Neural crest cell (in vitro differentiated cells): ENCODE measurements around the gene KLHL30. TPM values are rescaled to one million over a fixed set of nuclear protein-coding genes. Genes with fewer than 3 reads are reported as not detected.
"Not testable (repeated sequence)": the region's sequence is repeated elsewhere in the genome, so short reads cannot be mapped to it uniquely, and the experiment has no call there.

Experiments used
- DNase-seq: peaks from one replicate; pipeline ENCODE4 v3.0.0; 2021; ENCODE audit warnings: low read depth, mixed read lengths, low spot score
- H3K27ac Mint-ChIP-seq: one replicate; pipeline ENCODE4 v1.8.0; 2021; ENCODE audit warnings: mild to moderate bottlenecking, mixed read lengths; ENCODE audit not compliant: unreplicated experiment
- H3K27me3 Mint-ChIP-seq: 2 replicates; pipeline ENCODE4 v1.8.0; 2021; ENCODE audit warnings: low read depth, mild to moderate bottlenecking, mixed read lengths
- H3K36me3 Mint-ChIP-seq: 2 replicates; pipeline ENCODE4 v1.8.0; 2021; ENCODE audit warnings: low read depth, mild to moderate bottlenecking, mixed read lengths
- H3K4me1 Mint-ChIP-seq: 2 replicates; pipeline ENCODE4 v1.8.0; 2021; ENCODE audit warnings: mixed read lengths
- H3K4me3 Mint-ChIP-seq: one replicate; pipeline ENCODE4 v1.8.0; 2021; ENCODE audit warnings: mild to moderate bottlenecking, mixed read lengths
- H3K9me3 Mint-ChIP-seq: 2 replicates; pipeline ENCODE4 v1.8.0; 2021; ENCODE audit warnings: mixed read lengths
- total RNA-seq: library from RNA; stranded (reverse); gene quantifications from 2 replicates; pipeline ENCODE4 v1.2.1, GENCODE V29; 2021
- TF ChIP-seq, protein P1 (sequence below): fragments of 200-600 bp; sonication (generic); conservative IDR thresholded peaks from 2 replicates; pipeline ENCODE4 v1.5.0; 2021; ENCODE audit warnings: antibody characterized with exemption, mild to moderate bottlenecking

KLHL30 gene
- total RNA-seq, 1 donor from 2014 or later: 0.23 TPM

DNA sequence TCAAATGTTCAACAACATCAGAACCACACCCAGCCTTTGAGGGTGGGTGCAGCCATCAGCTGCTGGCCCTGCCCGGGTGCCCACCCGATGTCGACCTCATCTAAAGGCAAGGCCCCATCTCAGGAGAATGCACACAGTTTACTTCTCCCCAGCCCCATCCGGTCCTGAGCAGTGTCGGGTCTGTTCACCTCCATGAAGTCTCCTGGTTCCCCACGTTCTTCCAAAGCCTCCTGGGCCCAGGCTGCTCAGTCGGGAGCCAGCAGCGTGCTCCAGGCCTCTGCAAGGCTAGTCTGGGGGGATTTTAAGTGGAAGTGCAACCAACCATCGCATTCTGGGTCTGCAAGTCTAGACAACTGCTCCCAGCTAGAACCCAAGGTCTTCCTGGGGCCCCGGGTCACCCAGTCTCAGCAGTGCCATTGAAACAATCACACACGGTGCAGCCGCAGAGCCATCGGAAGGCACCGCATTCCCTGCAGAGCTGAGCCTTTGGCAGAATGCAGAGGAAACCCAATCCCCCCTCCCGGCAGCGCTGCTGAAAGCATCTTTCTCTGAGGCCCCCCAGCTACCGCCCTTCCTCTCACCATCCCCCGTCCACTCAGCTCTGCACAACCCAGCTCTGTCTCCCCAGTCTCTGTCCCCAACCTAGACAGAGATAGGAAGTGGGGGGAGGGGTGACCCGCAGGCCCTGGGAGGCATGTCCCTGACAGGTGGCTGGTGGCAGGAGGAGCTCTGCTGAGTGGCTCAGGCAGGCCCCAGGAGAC lies 29.9 kb upstream of the KLHL30 start:
- H3K4me3 Mint-ChIP-seq: no peak overlapping the region
- no peak for DNase-seq
- H3K4me1 Mint-ChIP-seq: peaks cover 18% of the 10 kb centered on the region
- TF ChIP-seq, protein P1, sequence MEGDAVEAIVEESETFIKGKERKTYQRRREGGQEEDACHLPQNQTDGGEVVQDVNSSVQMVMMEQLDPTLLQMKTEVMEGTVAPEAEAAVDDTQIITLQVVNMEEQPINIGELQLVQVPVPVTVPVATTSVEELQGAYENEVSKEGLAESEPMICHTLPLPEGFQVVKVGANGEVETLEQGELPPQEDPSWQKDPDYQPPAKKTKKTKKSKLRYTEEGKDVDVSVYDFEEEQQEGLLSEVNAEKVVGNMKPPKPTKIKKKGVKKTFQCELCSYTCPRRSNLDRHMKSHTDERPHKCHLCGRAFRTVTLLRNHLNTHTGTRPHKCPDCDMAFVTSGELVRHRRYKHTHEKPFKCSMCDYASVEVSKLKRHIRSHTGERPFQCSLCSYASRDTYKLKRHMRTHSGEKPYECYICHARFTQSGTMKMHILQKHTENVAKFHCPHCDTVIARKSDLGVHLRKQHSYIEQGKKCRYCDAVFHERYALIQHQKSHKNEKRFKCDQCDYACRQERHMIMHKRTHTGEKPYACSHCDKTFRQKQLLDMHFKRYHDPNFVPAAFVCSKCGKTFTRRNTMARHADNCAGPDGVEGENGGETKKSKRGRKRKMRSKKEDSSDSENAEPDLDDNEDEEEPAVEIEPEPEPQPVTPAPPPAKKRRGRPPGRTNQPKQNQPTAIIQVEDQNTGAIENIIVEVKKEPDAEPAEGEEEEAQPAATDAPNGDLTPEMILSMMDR: no peak
- H3K27ac Mint-ChIP-seq: peak overlapping the region; percentile 84
- no peaks in the 10 kb centered on the region for H3K27me3 Mint-ChIP-seq
- H3K36me3 Mint-ChIP-seq: peaks cover 6% of the 10 kb centered on the region
- H3K9me3 Mint-ChIP-seq: peaks cover 8% of the 10 kb centered on the region

GRCh38 chr2:238113611-238114010 lies 24.9 kb upstream of the KLHL30 start:
- peaks cover 5% of the 10 kb centered on the region for H3K27me3 Mint-ChIP-seq
- H3K4me1 Mint-ChIP-seq: peaks cover 11% of the 10 kb centered on the region
- H3K4me3 Mint-ChIP-seq: no peak overlapping the region
- DNase-seq: no peak
- H3K36me3 Mint-ChIP-seq: peaks cover 6% of the 10 kb centered on the region
- TF ChIP-seq, protein P1: no peak
- H3K27ac Mint-ChIP-seq: no peak overlapping the region
- peaks cover 8% of the 10 kb centered on the region for H3K9me3 Mint-ChIP-seq

GRCh38 chr2:238114331-238114841 lies 24.1 kb upstream of the KLHL30 start:
- H3K4me1 Mint-ChIP-seq: peaks cover 3% of the 10 kb centered on the region
- DNase-seq: no peak
- peaks cover 6% of the 10 kb centered on the region for H3K36me3 Mint-ChIP-seq
- peak overlapping the region; percentile 71 for H3K27ac Mint-ChIP-seq
- peaks cover 5% of the 10 kb centered on the region for H3K27me3 Mint-ChIP-seq
- peaks cover 8% of the 10 kb centered on the region for H3K9me3 Mint-ChIP-seq
- no peak overlapping the region for H3K4me3 Mint-ChIP-seq
- TF ChIP-seq, protein P1: no peak

DNA sequence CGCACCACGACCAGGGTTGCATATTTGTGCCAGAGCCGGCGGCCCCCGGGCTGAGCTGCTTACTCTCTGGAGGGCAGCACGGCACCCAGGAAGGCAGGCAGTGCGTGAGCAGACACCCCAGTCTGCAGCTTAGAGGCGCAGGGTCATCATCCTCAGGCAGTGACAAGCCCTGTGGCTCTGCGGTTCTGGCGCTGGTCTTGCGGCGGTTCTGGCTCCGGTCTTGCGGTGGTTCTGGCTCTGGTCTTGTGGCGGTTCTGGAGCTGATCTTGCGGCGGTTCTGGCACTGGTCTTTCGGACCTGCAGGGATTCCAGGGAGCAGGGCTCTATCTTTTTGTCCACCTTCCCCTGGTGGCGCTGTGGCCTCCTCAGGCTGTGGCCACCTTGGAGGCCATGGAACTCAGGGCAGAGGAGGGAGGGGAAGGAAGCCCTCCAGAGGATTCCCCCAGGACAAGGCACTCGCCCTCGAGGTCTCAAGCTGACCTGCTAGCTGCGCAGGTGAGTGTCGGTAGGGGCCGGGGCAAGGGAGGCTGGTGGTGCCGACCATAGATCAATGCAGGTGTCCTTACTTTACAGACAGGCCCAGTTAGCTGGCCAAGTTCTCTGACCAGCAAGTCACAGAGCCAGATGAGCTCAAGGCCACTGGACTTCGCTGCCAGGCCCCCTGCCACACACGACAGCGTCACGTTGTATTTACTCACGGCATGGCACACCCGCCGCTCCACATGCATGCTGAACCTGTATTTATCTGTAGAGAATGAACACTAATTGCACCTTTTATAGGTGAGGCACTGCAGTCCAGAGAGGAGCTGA lies 23.4 kb upstream of the KLHL30 start:
- Mint-ChIP-seq H3K27ac (peak overlapping the region; percentile 63), H3K36me3 (peaks cover 6% of the 10 kb centered on the region), H3K4me3 (no peak overlapping the region), H3K4me1 (no peaks in the 10 kb centered on the region), H3K9me3 (peaks cover 8% of the 10 kb centered on the region), H3K27me3 (peaks cover 5% of the 10 kb centered on the region)
- TF ChIP-seq, protein P1: no peak
- DNase-seq: no peak

GRCh38 chr2:238115709-238116108 lies 22.8 kb upstream of the KLHL30 start:
- not testable (repeated sequence) for H3K9me3 Mint-ChIP-seq, H3K27me3 Mint-ChIP-seq, H3K4me1 Mint-ChIP-seq, H3K4me3 Mint-ChIP-seq, H3K36me3 Mint-ChIP-seq, H3K27ac Mint-ChIP-seq, DNase-seq
